Measurements from ENCODE around the gene GFOD1. TPM values are rescaled to one million over a fixed set of nuclear protein-coding genes. Genes with fewer than 3 reads are reported as not detected.

GFOD1 gene
- polyA plus RNA-seq, 1 donor from 2014 or later: 7.0 TPM

GRCh38 chr6:13391537-13391936 lies 95.9 kb downstream of the GFOD1 start:
- no peaks in the 10 kb centered on the region for H4K20me1 ChIP-seq (ENCODE audit: insufficient read depth)
- TF ChIP-seq SMC3 (conservative IDR thresholded peaks at IDR 0.05; ENCODE audit: poor library complexity) (no peak), RAD21 (conservative IDR thresholded peaks at IDR 0.05) (no peak), EZH2 (IDR thresholded peaks at IDR 0.05; ENCODE audit: borderline replicate concordance, insufficient read depth, low read length, poor library complexity, severe bottlenecking) (no peak), CTCF (IDR thresholded peaks at IDR 0.05; ENCODE audit: poor library complexity, severe bottlenecking) (no peak), EP300 (conservative IDR thresholded peaks at IDR 0.05; ENCODE audit: poor library complexity, severe bottlenecking) (no peak), REST (IDR thresholded peaks at IDR 0.05; ENCODE audit: borderline replicate concordance) (no peak), POLR2AphosphoS5 (IDR thresholded peaks at IDR 0.05) (no peak), MXI1 (conservative IDR thresholded peaks at IDR 0.05; ENCODE audit: poor library complexity, severe bottlenecking) (no peak), TAF1 (IDR thresholded peaks at IDR 0.05; ENCODE audit: low read depth) (no peak)
- no peaks in the 10 kb centered on the region for H3K9me3 ChIP-seq (ENCODE audit: low read length)
- no peaks in the 10 kb centered on the region for H3K27me3 ChIP-seq (ENCODE audit: insufficient read depth, low read depth, low read length)
- no peaks in the 10 kb centered on the region for H3F3A ChIP-seq (ENCODE audit: insufficient read depth, low read length, poor library complexity, severe bottlenecking)
- H3K4me3 ChIP-seq (ENCODE audit: low read length): no peak overlapping the region
- H3K9me2 ChIP-seq (ENCODE audit: insufficient read depth, low read length): no peaks in the 10 kb centered on the region
- H3K9ac ChIP-seq (ENCODE audit: low read length): no peak overlapping the region
- no peaks in the 10 kb centered on the region for H3K36me3 ChIP-seq (ENCODE audit: insufficient read depth, low read length)
- no peak overlapping the region for H2AFZ ChIP-seq (ENCODE audit: low read depth, low read length)
- H3K27ac ChIP-seq (ENCODE audit: low read length): no peak overlapping the region
- H3K79me2 ChIP-seq (replicated peaks; ENCODE audit: insufficient read depth, low read length): no peaks in the 10 kb centered on the region
- H3K4me2 ChIP-seq (ENCODE audit: low read length): no peak overlapping the region

GRCh38 chr6:13390658-13391057 lies 96.7 kb downstream of the GFOD1 start:
- no peak overlapping the region for H3K4me2 ChIP-seq (ENCODE audit: low read length)
- H3K36me3 ChIP-seq (ENCODE audit: insufficient read depth, low read length): no peaks in the 10 kb centered on the region

More at GRCh38 chr6:13390658-13391057, 96.7 kb downstream of the GFOD1 start:
- H3F3A ChIP-seq (ENCODE audit: insufficient read depth, low read length, poor library complexity, severe bottlenecking): no peaks in the 10 kb centered on the region
- no peaks in the 10 kb centered on the region for H4K20me1 ChIP-seq (ENCODE audit: insufficient read depth)
- no peaks in the 10 kb centered on the region for H3K27me3 ChIP-seq (ENCODE audit: insufficient read depth, low read depth, low read length)
- no peaks in the 10 kb centered on the region for H3K79me2 ChIP-seq (replicated peaks; ENCODE audit: insufficient read depth, low read length)
- no peaks in the 10 kb centered on the region for H3K9me2 ChIP-seq (ENCODE audit: insufficient read depth, low read length)
- no peaks in the 10 kb centered on the region for H3K9me3 ChIP-seq (ENCODE audit: low read length)
- no peak overlapping the region for H3K27ac ChIP-seq (ENCODE audit: low read length)
- H3K9ac ChIP-seq (ENCODE audit: low read length): no peak overlapping the region
- H2AFZ ChIP-seq (ENCODE audit: low read depth, low read length): no peak overlapping the region
- H3K4me3 ChIP-seq (ENCODE audit: low read length): no peak overlapping the region
- TF ChIP-seq CTCF (IDR thresholded peaks at IDR 0.05; ENCODE audit: poor library complexity, severe bottlenecking) (no peak), EZH2 (IDR thresholded peaks at IDR 0.05; ENCODE audit: borderline replicate concordance, insufficient read depth, low read length, poor library complexity, severe bottlenecking) (no peak), EP300 (conservative IDR thresholded peaks at IDR 0.05; ENCODE audit: poor library complexity, severe bottlenecking) (no peak), RAD21 (conservative IDR thresholded peaks at IDR 0.05) (no peak), SMC3 (conservative IDR thresholded peaks at IDR 0.05; ENCODE audit: poor library complexity) (no peak), REST (IDR thresholded peaks at IDR 0.05; ENCODE audit: borderline replicate concordance) (no peak), TAF1 (IDR thresholded peaks at IDR 0.05; ENCODE audit: low read depth) (no peak)
